Measurements from ENCODE around the gene ZCCHC7. TPM values are rescaled to one million over a fixed set of nuclear protein-coding genes. Genes with fewer than 3 reads are reported as not detected.

ZCCHC7 gene
- total and polyA plus RNA-seq, 9 of the 15 experiments (the other 6 are each of a cell fraction or from before 2014, with no cell fraction given) = 34.1 to 68.9 (median 48.8) TPM

DNA sequence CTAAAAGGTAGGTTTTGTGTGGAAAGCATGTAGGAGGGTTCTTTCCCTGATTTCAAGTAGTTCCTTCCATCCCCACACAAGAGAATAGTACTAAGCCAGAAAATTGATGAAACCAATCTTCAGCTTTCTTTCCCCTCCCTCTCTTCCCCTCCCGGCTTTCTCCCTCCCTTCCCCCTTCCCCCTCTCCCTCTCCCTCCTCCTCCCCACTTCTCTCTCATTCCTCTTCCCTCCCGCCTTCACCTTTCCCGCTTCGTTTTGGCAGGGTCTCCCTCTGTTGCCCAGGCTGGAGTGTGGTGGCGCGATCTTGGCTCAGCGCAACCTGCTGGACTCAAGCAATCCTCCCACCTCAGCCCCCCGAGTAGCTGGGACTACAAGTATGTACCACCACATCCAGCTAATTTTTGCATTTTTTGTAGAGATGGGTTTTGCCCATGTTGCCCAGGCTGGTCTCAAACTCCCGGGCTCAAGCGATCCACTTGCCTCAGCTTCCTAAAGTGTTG lies 85.8 kb downstream of the ZCCHC7 start:
- no peaks in the 10 kb centered on the region for H3K9me3 ChIP-seq (replicated peaks; ENCODE audit: control insufficient read depth, insufficient read depth, low read depth, low read length)
- ATAC-seq = no peak
- BruUV-seq (replicated peaks) = no TSS peak
- DNase-seq (ENCODE audit: extremely low read depth in 1 of 4, low spot score in 3 of 4) = no peak
- ChIA-PET CTCF (ENCODE audit: low intra/inter-chr PET ratio) (no interaction called here), POLR2A (interaction anchor here (1.2 kb wide), 2 partner anchors 9 kb away, joined by 3 read pairs; no protein-coding TSS in a partner anchor)
- H3K79me2 ChIP-seq (ENCODE audit: control insufficient read depth, insufficient read depth, low read length) = peaks cover 87% of the 10 kb centered on the region
- WGBS (ENCODE audit: insufficient coverage, low coverage, missing lambda C conversion rate) = 97% methylated on average over 9 of the region's 10 CpGs
- no peak overlapping the region for H2AFZ ChIP-seq (ENCODE audit: low read depth, low read length)
- in situ Hi-C loops (cut with MboI) (no loop called here), intact Hi-C loops (cut with micrococcal nuclease) (no loop called here)
- H3K4me3 ChIP-seq = no peak overlapping the region
- no peaks in the 10 kb centered on the region for H4K20me1 ChIP-seq (replicated peaks; ENCODE audit: control insufficient read depth, insufficient read depth, low read length)
- no peak overlapping the region for H3K4me2 ChIP-seq (ENCODE audit: insufficient read depth, low read length)
- H3K9ac ChIP-seq (ENCODE audit: insufficient read depth in 1 of 2, low read depth in 2 of 2, low read length in 2 of 2) = no peak overlapping the region
- H3K27me3 ChIP-seq (ENCODE audit: control insufficient read depth in 2 of 2, insufficient read depth in 2 of 2, low read length in 2 of 2) = no peaks in the 10 kb centered on the region
- no peak for FAIRE-seq
- TF ChIP-seq IFI16 (CRISPR knock-in tag; IDR thresholded peaks at IDR 0.05) (no peak), LCOR (CRISPR knock-in tag; IDR thresholded peaks at IDR 0.05) (no peak), MIER1 (IDR thresholded peaks at IDR 0.05; ENCODE audit: low read depth) (no peak), CREB5 (CRISPR knock-in tag; IDR thresholded peaks at IDR 0.05) (no peak), SRF (CRISPR knock-in tag; IDR thresholded peaks at IDR 0.05) (no peak), NFE2L1 (tag; IDR thresholded peaks at IDR 0.05; ENCODE audit: borderline replicate concordance, low read depth) (no peak)
- TF ChIP-seq, protein P1, sequence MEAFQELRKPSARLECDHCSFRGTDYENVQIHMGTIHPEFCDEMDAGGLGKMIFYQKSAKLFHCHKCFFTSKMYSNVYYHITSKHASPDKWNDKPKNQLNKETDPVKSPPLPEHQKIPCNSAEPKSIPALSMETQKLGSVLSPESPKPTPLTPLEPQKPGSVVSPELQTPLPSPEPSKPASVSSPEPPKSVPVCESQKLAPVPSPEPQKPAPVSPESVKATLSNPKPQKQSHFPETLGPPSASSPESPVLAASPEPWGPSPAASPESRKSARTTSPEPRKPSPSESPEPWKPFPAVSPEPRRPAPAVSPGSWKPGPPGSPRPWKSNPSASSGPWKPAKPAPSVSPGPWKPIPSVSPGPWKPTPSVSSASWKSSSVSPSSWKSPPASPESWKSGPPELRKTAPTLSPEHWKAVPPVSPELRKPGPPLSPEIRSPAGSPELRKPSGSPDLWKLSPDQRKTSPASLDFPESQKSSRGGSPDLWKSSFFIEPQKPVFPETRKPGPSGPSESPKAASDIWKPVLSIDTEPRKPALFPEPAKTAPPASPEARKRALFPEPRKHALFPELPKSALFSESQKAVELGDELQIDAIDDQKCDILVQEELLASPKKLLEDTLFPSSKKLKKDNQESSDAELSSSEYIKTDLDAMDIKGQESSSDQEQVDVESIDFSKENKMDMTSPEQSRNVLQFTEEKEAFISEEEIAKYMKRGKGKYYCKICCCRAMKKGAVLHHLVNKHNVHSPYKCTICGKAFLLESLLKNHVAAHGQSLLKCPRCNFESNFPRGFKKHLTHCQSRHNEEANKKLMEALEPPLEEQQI (IDR thresholded peaks at IDR 0.05) = peak; percentile 36; the same call in 1 of the 2 replicates
- H3K4me1 ChIP-seq (replicated peaks in 1 of 2; ENCODE audit: control insufficient read depth in 2 of 2, insufficient read depth in 2 of 2, low read length in 2 of 2) = peaks cover 6 to 18% of the 10 kb centered on the region in 2 experiments; a peak in 4 of 5 replicates
- no peaks in the 10 kb centered on the region for H3K9me1 ChIP-seq (ENCODE audit: control insufficient read depth, insufficient read depth, low read length)
- H3K27ac ChIP-seq (ENCODE audit: extremely low read depth, low read depth, low read length) = no peak overlapping the region
- H3K36me3 ChIP-seq (ENCODE audit: control insufficient read depth, insufficient read depth, low read length) = peaks cover 63% of the 10 kb centered on the region
